WTC11 (cell line): ENCODE measurements around the gene EXOC6. TPM values are rescaled to one million over a fixed set of nuclear protein-coding genes. Genes with fewer than 3 reads are reported as not detected.
A peak's percentile ranks its signal among the peaks of the same experiment; 100 is the strongest.

Source experiments
- ATAC-seq: fragments of 200-7000 bp; cut with Tn5 transposase; 2 replicates; pipeline ENCODE4 v1.10.0; 2021; ENCODE audit warnings: mild to moderate bottlenecking, moderate library complexity
- CTCF ChIA-PET: fragments of 300-600 bp; sonication (Branson Sonifier 250); formaldehyde crosslinking; loops from one replicate; lab custom pipeline; 2021; ENCODE audit warnings: antibody characterized with exemption; lab: Charles Lee
- POLR2A ChIA-PET: fragments of 350-600 bp; sonication (Branson Sonifier 250); formaldehyde crosslinking; loops from one replicate; lab custom pipeline; 2021; ENCODE audit warnings: antibody characterized with exemption; lab: Charles Lee
- DNase-seq: peaks from one replicate; pipeline ENCODE4 v3.0.0; 2021; ENCODE audit warnings: low spot score
- H3K27ac Mint-ChIP-seq: 2 replicates; pipeline ENCODE4 v1.8.0; 2021; ENCODE audit warnings: mixed read lengths
- H3K27me3 Mint-ChIP-seq: 2 replicates; pipeline ENCODE4 v1.8.0; 2021; ENCODE audit warnings: low read depth, mild to moderate bottlenecking, moderate library complexity, mixed read lengths
- H3K36me3 Mint-ChIP-seq: 2 replicates; pipeline ENCODE4 v1.8.0; 2021; ENCODE audit warnings: mixed read lengths
- H3K4me1 Mint-ChIP-seq: 2 replicates; pipeline ENCODE4 v1.8.0; 2022; ENCODE audit warnings: mixed read lengths
- H3K4me3 Mint-ChIP-seq: 2 replicates; pipeline ENCODE4 v1.8.0; 2021; ENCODE audit warnings: mild to moderate bottlenecking, moderate library complexity, mixed read lengths
- H3K9me3 Mint-ChIP-seq: 2 replicates; pipeline ENCODE4 v1.8.0; 2021; ENCODE audit warnings: mixed read lengths
- ATF1 ChIP-seq: sonication (generic); formaldehyde crosslinking; IDR thresholded peaks from 2 replicates; pipeline ENCODE4 v1.8.1; 2023; ENCODE audit warnings: mild to moderate bottlenecking, moderate library complexity, missing genetic modification reagents
- CBFB ChIP-seq: sonication (generic); formaldehyde crosslinking; IDR thresholded peaks from 2 replicates; pipeline ENCODE4 v1.8.1; 2022; ENCODE audit warnings: mild to moderate bottlenecking, low read depth, missing genetic modification reagents
- CREB1 ChIP-seq: sonication (generic); formaldehyde crosslinking; IDR thresholded peaks from 2 replicates; pipeline ENCODE4 v1.8.0; 2023; ENCODE audit warnings: mild to moderate bottlenecking, missing genetic modification reagents
- ELF4 ChIP-seq: sonication (generic); formaldehyde crosslinking; IDR thresholded peaks from 2 replicates; pipeline ENCODE4 v1.8.1; 2022; ENCODE audit warnings: low read depth, mild to moderate bottlenecking, moderate library complexity, missing genetic modification reagents
- FOXP1 ChIP-seq: sonication (generic); formaldehyde crosslinking; IDR thresholded peaks from 2 replicates; pipeline ENCODE4 v1.8.0; 2022; ENCODE audit warnings: missing genetic modification reagents, mild to moderate bottlenecking, moderate library complexity, borderline replicate concordance
- GRHL2 ChIP-seq: fragments of 250-450 bp; sonication (Bioruptor Pico); IDR thresholded peaks from 2 replicates; pipeline ENCODE4 v1.8.0; 2022; ENCODE audit warnings: mild to moderate bottlenecking, moderate library complexity; ENCODE audit not compliant: insufficient replicate concordance, severe bottlenecking
- IRF2 ChIP-seq: sonication (generic); formaldehyde crosslinking; IDR thresholded peaks from 2 replicates; pipeline ENCODE4 v1.8.0; 2022; ENCODE audit warnings: low read depth, missing genetic modification reagents, borderline replicate concordance
- JUN ChIP-seq: sonication (generic); formaldehyde crosslinking; IDR thresholded peaks from 2 replicates; pipeline ENCODE4 v1.8.0; 2023; ENCODE audit warnings: mild to moderate bottlenecking, missing genetic modification reagents
- NFATC4 ChIP-seq: fragments of 250-450 bp; sonication (Bioruptor Pico); IDR thresholded peaks from 2 replicates; pipeline ENCODE4 v1.9.0; 2021; ENCODE audit warnings: mild to moderate bottlenecking
- NR2C2 ChIP-seq: sonication (generic); formaldehyde crosslinking; IDR thresholded peaks from 2 replicates; pipeline ENCODE4 v1.8.0; 2022; ENCODE audit warnings: mild to moderate bottlenecking, missing genetic modification reagents
- STAT6 ChIP-seq: sonication (generic); formaldehyde crosslinking; conservative IDR thresholded peaks from 2 replicates; pipeline ENCODE4 v1.8.1; 2023; ENCODE audit warnings: mild to moderate bottlenecking, low read depth, missing genetic modification reagents, moderate library complexity
- TCF7 ChIP-seq: sonication (generic); formaldehyde crosslinking; IDR thresholded peaks from 2 replicates; pipeline ENCODE4 v1.8.0; 2022; ENCODE audit warnings: mild to moderate bottlenecking, low read depth, missing genetic modification reagents, moderate library complexity
- ZBTB21 ChIP-seq: sonication (generic); formaldehyde crosslinking; IDR thresholded peaks from 2 replicates; pipeline ENCODE4 v1.8.1; 2023; ENCODE audit warnings: mild to moderate bottlenecking, missing genetic modification reagents, borderline replicate concordance
- ZSCAN18 ChIP-seq: fragments of 250-450 bp; sonication (Bioruptor Pico); IDR thresholded peaks from 2 replicates; pipeline ENCODE4 v2.1.2; 2022; ENCODE audit warnings: mild to moderate bottlenecking, moderate library complexity
- total RNA-seq: library from RNA; stranded (reverse); gene quantifications from 3 replicates; pipeline ENCODE4 v1.2.3, GENCODE V29; 2021
- TF ChIP-seq, protein P1 (sequence below): fragments of 200-600 bp; IDR thresholded peaks from 2 replicates; pipeline ENCODE4 v1.8.0; 2022; ENCODE audit warnings: antibody characterized with exemption
- TF ChIP-seq, protein P2 (sequence below): fragments of 250-450 bp; sonication (Bioruptor Pico); IDR thresholded peaks from 2 replicates; pipeline ENCODE4 v1.9.0; 2021; ENCODE audit warnings: moderate library complexity, mild to moderate bottlenecking, inconsistent platforms, borderline replicate concordance
- TF ChIP-seq, protein P3 (sequence below): sonication (generic); formaldehyde crosslinking; IDR thresholded peaks from 2 replicates; pipeline ENCODE4 v1.8.1; 2023; ENCODE audit warnings: mild to moderate bottlenecking, missing genetic modification reagents
- TF ChIP-seq, protein P4 (sequence below): sonication (generic); formaldehyde crosslinking; IDR thresholded peaks from 2 replicates; pipeline ENCODE4 v1.8.1; 2022; ENCODE audit warnings: missing genetic modification reagents, borderline replicate concordance

The EXOC6 gene
- total RNA-seq, 1 experiment from 2014 or later: 5.0 TPM

DNA sequence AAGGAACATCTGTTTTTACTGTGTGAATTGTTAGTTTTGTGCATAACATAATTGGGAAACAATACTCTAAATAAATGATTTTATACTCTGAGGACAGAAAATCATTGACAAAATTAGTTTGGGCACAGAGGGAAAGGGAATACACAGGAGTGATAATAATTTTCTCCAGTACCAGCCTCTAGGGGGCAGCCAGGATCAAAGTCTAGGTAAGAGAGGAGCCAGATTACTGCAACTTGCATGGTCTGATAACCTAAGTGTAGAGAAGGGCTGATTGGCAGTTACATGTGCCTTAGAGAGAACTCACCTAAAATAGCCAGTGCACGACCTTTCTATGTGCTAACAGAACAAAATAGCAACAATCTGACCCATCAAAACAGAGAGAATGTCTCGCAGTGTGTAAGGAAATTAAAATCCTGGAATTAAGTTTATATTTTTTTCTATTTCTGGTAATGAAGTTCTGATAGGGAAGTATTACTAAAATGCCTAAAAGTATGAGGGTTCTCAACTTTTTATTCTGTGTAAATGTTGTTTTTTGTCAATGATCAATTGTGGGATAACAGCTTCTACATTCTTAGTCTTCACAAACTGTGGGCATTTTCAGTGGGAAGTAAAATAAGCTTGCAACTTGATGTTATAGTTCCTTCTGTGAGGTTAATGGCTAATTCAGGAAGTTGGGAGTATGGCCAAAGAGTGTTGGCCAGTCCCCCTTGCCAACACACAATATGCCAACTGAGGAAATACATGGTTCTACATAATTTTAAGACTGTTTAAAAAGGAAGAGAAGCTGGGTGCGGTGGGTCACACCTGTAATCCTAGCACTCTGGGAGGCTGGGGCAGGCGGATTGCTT, 66.4 kb downstream of the EXOC6 start:
- Mint-ChIP-seq H3K27me3 (no peaks in the 10 kb centered on the region), H3K4me3 (no peak overlapping the region), H3K36me3 (no peaks in the 10 kb centered on the region), H3K4me1 (peaks cover 42% of the 10 kb centered on the region), H3K27ac (no peak overlapping the region), H3K9me3 (no peaks in the 10 kb centered on the region)
- ATAC-seq: peak; percentile 94
- peak; percentile 70 for DNase-seq
- CTCF ChIA-PET: interaction anchor here (0.5 to 1.5 kb wide), 7 partner anchors 9 to 714 kb away, joined by 3 to 6 read pairs (median 4); no protein-coding TSS in a partner anchor
- no peak for TF ChIP-seq ZSCAN18 (CRISPR knock-in tag)
- TF ChIP-seq, protein P1, sequence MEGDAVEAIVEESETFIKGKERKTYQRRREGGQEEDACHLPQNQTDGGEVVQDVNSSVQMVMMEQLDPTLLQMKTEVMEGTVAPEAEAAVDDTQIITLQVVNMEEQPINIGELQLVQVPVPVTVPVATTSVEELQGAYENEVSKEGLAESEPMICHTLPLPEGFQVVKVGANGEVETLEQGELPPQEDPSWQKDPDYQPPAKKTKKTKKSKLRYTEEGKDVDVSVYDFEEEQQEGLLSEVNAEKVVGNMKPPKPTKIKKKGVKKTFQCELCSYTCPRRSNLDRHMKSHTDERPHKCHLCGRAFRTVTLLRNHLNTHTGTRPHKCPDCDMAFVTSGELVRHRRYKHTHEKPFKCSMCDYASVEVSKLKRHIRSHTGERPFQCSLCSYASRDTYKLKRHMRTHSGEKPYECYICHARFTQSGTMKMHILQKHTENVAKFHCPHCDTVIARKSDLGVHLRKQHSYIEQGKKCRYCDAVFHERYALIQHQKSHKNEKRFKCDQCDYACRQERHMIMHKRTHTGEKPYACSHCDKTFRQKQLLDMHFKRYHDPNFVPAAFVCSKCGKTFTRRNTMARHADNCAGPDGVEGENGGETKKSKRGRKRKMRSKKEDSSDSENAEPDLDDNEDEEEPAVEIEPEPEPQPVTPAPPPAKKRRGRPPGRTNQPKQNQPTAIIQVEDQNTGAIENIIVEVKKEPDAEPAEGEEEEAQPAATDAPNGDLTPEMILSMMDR: peak; percentile 48; the same call in 1 of the 2 replicates
- POLR2A ChIA-PET: no interaction called here

DNA sequence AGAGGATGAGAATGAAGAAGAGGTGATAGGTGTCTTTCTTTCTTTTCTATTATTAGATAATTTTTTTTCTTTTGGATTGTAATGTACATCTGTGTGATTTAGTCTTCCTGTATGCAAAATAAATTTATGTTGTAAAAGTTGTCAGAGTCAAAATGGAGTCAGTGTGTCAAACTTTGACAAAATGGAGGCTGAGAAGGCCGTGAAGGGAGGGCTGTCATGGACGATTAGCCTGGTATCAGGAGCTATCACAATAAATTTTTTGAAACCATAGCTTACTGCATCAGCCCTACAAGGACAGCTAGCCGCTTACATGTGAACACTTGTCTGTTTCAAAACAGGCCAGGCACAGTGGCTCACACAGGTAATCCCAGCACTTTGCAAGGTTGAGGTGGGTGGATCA, 67.6 kb downstream of the EXOC6 start:
- TF ChIP-seq TCF7 (CRISPR knock-in tag): no peak
- TF ChIP-seq STAT6 (CRISPR knock-in tag): no peak
- no peak for TF ChIP-seq ZSCAN18 (CRISPR knock-in tag)
- TF ChIP-seq JUN (CRISPR knock-in tag): no peak
- TF ChIP-seq ZBTB21 (CRISPR knock-in tag): no peak
- TF ChIP-seq ATF1 (CRISPR knock-in tag): no peak
- TF ChIP-seq, protein P2, sequence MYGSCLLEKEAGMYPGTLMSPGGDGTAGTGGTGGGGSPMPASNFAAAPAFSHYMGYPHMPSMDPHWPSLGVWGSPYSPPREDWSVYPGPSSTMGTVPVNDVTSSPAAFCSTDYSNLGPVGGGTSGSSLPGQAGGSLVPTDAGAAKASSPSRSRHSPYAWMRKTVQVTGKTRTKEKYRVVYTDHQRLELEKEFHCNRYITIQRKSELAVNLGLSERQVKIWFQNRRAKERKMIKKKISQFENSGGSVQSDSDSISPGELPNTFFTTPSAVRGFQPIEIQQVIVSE: no peak
- TF ChIP-seq, protein P3, sequence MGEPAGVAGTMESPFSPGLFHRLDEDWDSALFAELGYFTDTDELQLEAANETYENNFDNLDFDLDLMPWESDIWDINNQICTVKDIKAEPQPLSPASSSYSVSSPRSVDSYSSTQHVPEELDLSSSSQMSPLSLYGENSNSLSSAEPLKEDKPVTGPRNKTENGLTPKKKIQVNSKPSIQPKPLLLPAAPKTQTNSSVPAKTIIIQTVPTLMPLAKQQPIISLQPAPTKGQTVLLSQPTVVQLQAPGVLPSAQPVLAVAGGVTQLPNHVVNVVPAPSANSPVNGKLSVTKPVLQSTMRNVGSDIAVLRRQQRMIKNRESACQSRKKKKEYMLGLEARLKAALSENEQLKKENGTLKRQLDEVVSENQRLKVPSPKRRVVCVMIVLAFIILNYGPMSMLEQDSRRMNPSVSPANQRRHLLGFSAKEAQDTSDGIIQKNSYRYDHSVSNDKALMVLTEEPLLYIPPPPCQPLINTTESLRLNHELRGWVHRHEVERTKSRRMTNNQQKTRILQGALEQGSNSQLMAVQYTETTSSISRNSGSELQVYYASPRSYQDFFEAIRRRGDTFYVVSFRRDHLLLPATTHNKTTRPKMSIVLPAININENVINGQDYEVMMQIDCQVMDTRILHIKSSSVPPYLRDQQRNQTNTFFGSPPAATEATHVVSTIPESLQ (CRISPR knock-in tag): no peak
- TF ChIP-seq IRF2: no peak
- TF ChIP-seq CBFB: no peak
- TF ChIP-seq FOXP1 (CRISPR knock-in tag): no peak
- TF ChIP-seq, protein P4, sequence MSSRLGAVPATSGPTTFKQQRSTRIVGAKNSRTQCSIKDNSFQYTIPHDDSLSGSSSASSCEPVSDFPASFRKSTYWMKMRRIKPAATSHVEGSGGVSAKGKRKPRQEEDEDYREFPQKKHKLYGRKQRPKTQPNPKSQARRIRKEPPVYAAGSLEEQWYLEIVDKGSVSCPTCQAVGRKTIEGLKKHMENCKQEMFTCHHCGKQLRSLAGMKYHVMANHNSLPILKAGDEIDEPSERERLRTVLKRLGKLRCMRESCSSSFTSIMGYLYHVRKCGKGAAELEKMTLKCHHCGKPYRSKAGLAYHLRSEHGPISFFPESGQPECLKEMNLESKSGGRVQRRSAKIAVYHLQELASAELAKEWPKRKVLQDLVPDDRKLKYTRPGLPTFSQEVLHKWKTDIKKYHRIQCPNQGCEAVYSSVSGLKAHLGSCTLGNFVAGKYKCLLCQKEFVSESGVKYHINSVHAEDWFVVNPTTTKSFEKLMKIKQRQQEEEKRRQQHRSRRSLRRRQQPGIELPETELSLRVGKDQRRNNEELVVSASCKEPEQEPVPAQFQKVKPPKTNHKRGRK: no peak
- no peak for TF ChIP-seq ELF4 (CRISPR knock-in tag)
- no peak for TF ChIP-seq NFATC4
- TF ChIP-seq CREB1: no peak
- TF ChIP-seq NR2C2 (CRISPR knock-in tag): no peak
- TF ChIP-seq GRHL2 (CRISPR knock-in tag): no peak
- ATAC-seq: no peak
- POLR2A ChIA-PET: no interaction called here
- no peak for DNase-seq
- H3K9me3 Mint-ChIP-seq: peaks cover 9% of the 10 kb centered on the region
- no peak overlapping the region for H3K4me3 Mint-ChIP-seq
- peaks cover 8% of the 10 kb centered on the region for H3K36me3 Mint-ChIP-seq
- CTCF ChIA-PET: interaction anchor here (1.0 to 1.5 kb wide), 3 partner anchors 30 to 90 kb away, joined by 3 to 6 read pairs (median 4); no protein-coding TSS in a partner anchor
- no peaks in the 10 kb centered on the region for H3K27me3 Mint-ChIP-seq
- H3K27ac Mint-ChIP-seq: no peak overlapping the region
- peaks cover 42% of the 10 kb centered on the region for H3K4me1 Mint-ChIP-seq
